Endothelial cell of umbilical vein (primary cell): ENCODE measurements around the gene FAM135A. TPM values are rescaled to one million over a fixed set of nuclear protein-coding genes. Genes with fewer than 3 reads are reported as not detected.

Experiments
- BruUV-seq: library from RNA; stranded (reverse); fragments of 400-500 nt; replicated peaks from 2 replicates; lab custom pipeline; 2021; lab: Mats Ljungman, UMichigan
- CTCF ChIA-PET: fragments of 300-600, 350-600 bp; sonication (Branson Sonifier 250); formaldehyde crosslinking; loops from one replicate; lab custom pipeline; 2021; ENCODE audit warnings: antibody characterized with exemption, inconsistent platforms; lab: Charles Lee
- POLR2A ChIA-PET: fragments of 300-600, 350-600 bp; sonication (Branson Sonifier 250); formaldehyde crosslinking; loops from one replicate; lab custom pipeline; 2021; ENCODE audit warnings: antibody characterized with exemption, inconsistent platforms; lab: Charles Lee
- DNase-seq: peaks from one replicate; pipeline ENCODE4 v3.0.0-alpha.2; 2011; ENCODE audit warnings: low read depth, low spot score
- FAIRE-seq: peaks from 2 replicates; lab custom pipeline; 2011; peaks lifted over from hg19 to GRCh38; lab: Jason Lieb, UNC
- H2AFZ ChIP-seq: 2 replicates; pipeline ENCODE4 v1.6.0; 2012; ENCODE audit warnings: low read depth, low read length, control low read depth, inconsistent platforms
- H3K27ac ChIP-seq: 2 replicates; pipeline ENCODE4 v1.5.1; 2011; ENCODE audit warnings: low read depth, mild to moderate bottlenecking, control low read depth, low read length, moderate library complexity; ENCODE audit not compliant: insufficient read depth
- H3K27me3 ChIP-seq, 2 experiments: 2 replicates each; pipeline versions ENCODE4 v1.6.0 to v1.6.1; 2011; ENCODE audit warnings: low read length in 2 of 2, mixed read lengths in 1 of 2; ENCODE audit not compliant: control insufficient read depth in 2 of 2, insufficient read depth in 2 of 2
- H3K36me3 ChIP-seq, 2 experiments: 2 replicates in 1 of 2; 3 replicates in 1 of 2; pipeline ENCODE4 v1.5.1; 2011; ENCODE audit warnings: low read length in 2 of 2, mild to moderate bottlenecking in 1 of 2, moderate library complexity in 1 of 2; ENCODE audit not compliant: control insufficient read depth in 2 of 2, insufficient read depth in 2 of 2; ENCODE audit errors: extremely low read depth in 1 of 2
- H3K4me1 ChIP-seq: 3 replicates; pipeline ENCODE4 v1.5.1; 2011; ENCODE audit warnings: mild to moderate bottlenecking, low read length; ENCODE audit not compliant: control insufficient read depth, insufficient read depth; ENCODE audit errors: extremely low read depth
- H3K4me2 ChIP-seq: 2 replicates; pipeline ENCODE4 v1.6.1; 2011; ENCODE audit warnings: low read length, control low read depth, mixed read lengths; ENCODE audit not compliant: insufficient read depth
- H3K4me3 ChIP-seq, 3 experiments: fragments of 200-600 bp in 1 of 3; sonication (generic), shearing (Covaris generic) in 1 of 3; replicated peaks in 1 of 3; 2 replicates each; pipeline ENCODE4 v1.5.1; 2011 to 2016; ENCODE audit warnings: control low read depth in 3 of 3, low read length in 3 of 3, mild to moderate bottlenecking in 2 of 3, inconsistent platforms in 1 of 3, low read depth in 1 of 3, moderate library complexity in 1 of 3; ENCODE audit not compliant: insufficient read depth in 1 of 3
- H3K79me2 ChIP-seq: 2 replicates; pipeline ENCODE4 v1.6.0; 2012; ENCODE audit warnings: low read length, inconsistent platforms; ENCODE audit not compliant: control insufficient read depth, insufficient read depth
- H3K9ac ChIP-seq: replicated peaks from 2 replicates; pipeline ENCODE3; 2011; ENCODE audit warnings: low read length, control low read depth; ENCODE audit not compliant: insufficient read depth; ENCODE audit errors: extremely low read depth
- H3K9me1 ChIP-seq: replicated peaks from 3 replicates; pipeline ENCODE4 v1.6.0; 2011; ENCODE audit warnings: mild to moderate bottlenecking, low read length; ENCODE audit not compliant: control insufficient read depth, insufficient read depth; ENCODE audit errors: extremely low read depth
- H3K9me3 ChIP-seq: replicated peaks from 2 replicates; pipeline ENCODE4 v1.5.1; 2012; ENCODE audit warnings: low read length, inconsistent platforms; ENCODE audit not compliant: control insufficient read depth, insufficient read depth
- H4K20me1 ChIP-seq: replicated peaks from 2 replicates; pipeline ENCODE3; 2011; ENCODE audit warnings: mild to moderate bottlenecking, low read length; ENCODE audit not compliant: control insufficient read depth, insufficient read depth; ENCODE audit errors: extremely low read depth
- EZH2 ChIP-seq: IDR thresholded peaks from 2 replicates; pipeline ENCODE4 v1.6.1; 2012; ENCODE audit warnings: borderline replicate concordance, low read depth, mild to moderate bottlenecking, moderate library complexity, low read length, inconsistent platforms; ENCODE audit not compliant: severe bottlenecking
- FOS ChIP-seq: IDR thresholded peaks from 2 replicates; pipeline ENCODE4 v1.6.1; 2011; ENCODE audit warnings: mild to moderate bottlenecking, low read length, moderate library complexity, borderline replicate concordance; ENCODE audit not compliant: insufficient read depth
- GATA2 ChIP-seq: IDR thresholded peaks from 2 replicates; pipeline ENCODE4 v1.7.0; 2011; ENCODE audit warnings: low read depth, mild to moderate bottlenecking, moderate library complexity, mixed read lengths, low read length; ENCODE audit not compliant: insufficient read length, insufficient read depth
- JUN ChIP-seq: IDR thresholded peaks from 2 replicates; pipeline ENCODE4 v1.6.1; 2011; ENCODE audit warnings: borderline replicate concordance, low read depth; ENCODE audit not compliant: insufficient read length, insufficient read depth
- MAX ChIP-seq: IDR thresholded peaks from 2 replicates; pipeline ENCODE4 v1.6.1; 2011; ENCODE audit not compliant: insufficient read depth, insufficient read length
- MYC ChIP-seq: IDR thresholded peaks from one replicate; pipeline ENCODE4 v1.6.1; 2011; ENCODE audit warnings: mild to moderate bottlenecking, low read depth, low read length
- POLR2A ChIP-seq: IDR thresholded peaks from 2 replicates; pipeline ENCODE4 v1.6.1; 2012; ENCODE audit warnings: low read depth, mild to moderate bottlenecking, control low read depth, low read length
- POLR2AphosphoS5 ChIP-seq: IDR thresholded peaks from 2 replicates; pipeline ENCODE4 v1.6.1; 2012; ENCODE audit warnings: low read depth, mild to moderate bottlenecking, control low read depth, low read length, moderate library complexity; ENCODE audit not compliant: insufficient read depth
- dilution Hi-C: fragments of 300-500 bp; cut with MboI; formaldehyde crosslinking; loops from one replicate; pipeline ENCODE4 v1.15.0; 2019; ENCODE audit warnings: low sequenced_read_pairs; ENCODE audit not compliant: extremely low pct_ligation_motif_present
- intact Hi-C: fragments of 100-400 bp; cut with micrococcal nuclease; formaldehyde crosslinking; loops from one replicate; pipeline ENCODE4 v1.10.0; 2022
- polyA plus RNA-seq, 4 experiments: library from polyadenylated mRNA; depleted of rRNA in 3 of 4; stranded (reverse) in 3 of 4; unstranded in 1 of 4; fragments of >200 nt; gene quantifications; 2 replicates each; pipeline versions ENCODE4 v1.2.1 to v1.2.3, GENCODE V29; 2011 to 2012; ENCODE audit warnings: missing spikeins in 1 of 4
- total RNA-seq: library from RNA; stranded (reverse); gene quantifications from 2 replicates; pipeline ENCODE4 v1.2.3, GENCODE V29; 2021
- TF ChIP-seq, protein P1 (sequence below), 2 donors: IDR thresholded peaks; 1 replicate in 1 of 2; 2 replicates in 1 of 2; pipeline ENCODE4 v1.5.1; 2011; ENCODE audit warnings: low read length in 2 of 2, mild to moderate bottlenecking in 2 of 2, moderate library complexity in 2 of 2, control low read depth in 1 of 2, inconsistent platforms in 1 of 2, low read depth in 1 of 2; ENCODE audit not compliant: insufficient read depth in 1 of 2; ENCODE audit errors: extremely low read depth in 1 of 2

Gene FAM135A
- total and polyA plus RNA-seq, 2 donors (not counting 3 experiments of a cell fraction or from before 2014, with no cell fraction given), result 3.7 to 9.6 TPM

GRCh38 chr6:70599187-70599586 lies 185.9 kb downstream of the FAM135A start:
- FAIRE-seq, result no peak
- Histone ChIP-seq H2AFZ (no peak overlapping the region), H3K4me1 (no peaks in the 10 kb centered on the region), H3K9me3 (no peaks in the 10 kb centered on the region), H3K4me3 (no peak overlapping the region), H3K27ac (no peak overlapping the region), H4K20me1 (no peaks in the 10 kb centered on the region), H3K9ac (no peak overlapping the region), H3K9me1 (no peaks in the 10 kb centered on the region), H3K79me2 (no peaks in the 10 kb centered on the region), H3K36me3 (no peaks in the 10 kb centered on the region), H3K4me2 (no peak overlapping the region), H3K27me3 (no peaks in the 10 kb centered on the region)
- no peak for DNase-seq
- no TSS peak for BruUV-seq
- ChIA-PET POLR2A (no interaction called here), CTCF (interaction anchor here (1.6 kb wide), 1 partner anchor 88 kb away, joined by 9 read pairs; no protein-coding TSS in a partner anchor)
- intact Hi-C loops, result no loop called here
- dilution Hi-C loops, result no loop called here
- TF ChIP-seq GATA2 (no peak), POLR2AphosphoS5 (no peak), JUN (no peak), MAX (no peak), EZH2 (no peak), FOS (no peak), MYC (no peak), POLR2A (no peak)
- TF ChIP-seq, protein P1, sequence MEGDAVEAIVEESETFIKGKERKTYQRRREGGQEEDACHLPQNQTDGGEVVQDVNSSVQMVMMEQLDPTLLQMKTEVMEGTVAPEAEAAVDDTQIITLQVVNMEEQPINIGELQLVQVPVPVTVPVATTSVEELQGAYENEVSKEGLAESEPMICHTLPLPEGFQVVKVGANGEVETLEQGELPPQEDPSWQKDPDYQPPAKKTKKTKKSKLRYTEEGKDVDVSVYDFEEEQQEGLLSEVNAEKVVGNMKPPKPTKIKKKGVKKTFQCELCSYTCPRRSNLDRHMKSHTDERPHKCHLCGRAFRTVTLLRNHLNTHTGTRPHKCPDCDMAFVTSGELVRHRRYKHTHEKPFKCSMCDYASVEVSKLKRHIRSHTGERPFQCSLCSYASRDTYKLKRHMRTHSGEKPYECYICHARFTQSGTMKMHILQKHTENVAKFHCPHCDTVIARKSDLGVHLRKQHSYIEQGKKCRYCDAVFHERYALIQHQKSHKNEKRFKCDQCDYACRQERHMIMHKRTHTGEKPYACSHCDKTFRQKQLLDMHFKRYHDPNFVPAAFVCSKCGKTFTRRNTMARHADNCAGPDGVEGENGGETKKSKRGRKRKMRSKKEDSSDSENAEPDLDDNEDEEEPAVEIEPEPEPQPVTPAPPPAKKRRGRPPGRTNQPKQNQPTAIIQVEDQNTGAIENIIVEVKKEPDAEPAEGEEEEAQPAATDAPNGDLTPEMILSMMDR (IDR thresholded peaks at IDR 0.05; ENCODE audit: extremely low read depth in 1 of 2, insufficient read depth in 1 of 2, low read depth in 1 of 2, low read length in 2 of 2), result no peak
